ENCODE measurements around the gene SLC6A6. TPM values are rescaled to one million over a fixed set of nuclear protein-coding genes. Genes with fewer than 3 reads are reported as not detected.
A peak's percentile ranks its signal among the peaks of the same experiment; 100 is the strongest.

Gene SLC6A6
- total RNA-seq, 1 experiment from 2014 or later: 72.6 TPM

- H2BK12ac ChIP-seq (ENCODE audit: insufficient read length, low read depth, low read length): no peak overlapping the region
- Mint-ChIP-seq H3K4me3 (no peak overlapping the region), H3K27me3 (ENCODE audit: low read depth) (peaks cover 5% of the 10 kb centered on the region), H3K9me3 (no peaks in the 10 kb centered on the region), H3K4me1 (peaks cover 9 to 11% of the 10 kb centered on the region in 2 experiments), H3K36me3 (ENCODE audit: insufficient read depth in 1 of 3, low read depth in 3 of 3) (no peaks in the 10 kb centered on the region), H3K27ac (no peak overlapping the region; a peak in 1 of 7 replicates)
- no peaks in the 10 kb centered on the region; the same call in 1 of the 2 replicates for H3K4me1 ChIP-seq (ENCODE audit: insufficient read depth, low read length)
- no peak overlapping the region for H2BK5ac ChIP-seq (ENCODE audit: insufficient read length, low read length)
- no peak overlapping the region for H2AK5ac ChIP-seq (ENCODE audit: insufficient read length, low read length)
- no peak overlapping the region for H4K91ac ChIP-seq (ENCODE audit: insufficient read length, low read depth, low read length)
- H3K56ac ChIP-seq (ENCODE audit: insufficient read length, low read depth, low read length): no peak overlapping the region
- no peak overlapping the region for H3K18ac ChIP-seq (ENCODE audit: insufficient read length, low read depth, low read length)
- no peaks in the 10 kb centered on the region for H3K27me3 ChIP-seq (ENCODE audit: insufficient read depth, low read length)
- no peaks in the 10 kb centered on the region for H3K79me1 ChIP-seq (ENCODE audit: insufficient read depth, low read depth, low read length, poor library complexity, severe bottlenecking)
- TF ChIP-seq, protein P1, sequence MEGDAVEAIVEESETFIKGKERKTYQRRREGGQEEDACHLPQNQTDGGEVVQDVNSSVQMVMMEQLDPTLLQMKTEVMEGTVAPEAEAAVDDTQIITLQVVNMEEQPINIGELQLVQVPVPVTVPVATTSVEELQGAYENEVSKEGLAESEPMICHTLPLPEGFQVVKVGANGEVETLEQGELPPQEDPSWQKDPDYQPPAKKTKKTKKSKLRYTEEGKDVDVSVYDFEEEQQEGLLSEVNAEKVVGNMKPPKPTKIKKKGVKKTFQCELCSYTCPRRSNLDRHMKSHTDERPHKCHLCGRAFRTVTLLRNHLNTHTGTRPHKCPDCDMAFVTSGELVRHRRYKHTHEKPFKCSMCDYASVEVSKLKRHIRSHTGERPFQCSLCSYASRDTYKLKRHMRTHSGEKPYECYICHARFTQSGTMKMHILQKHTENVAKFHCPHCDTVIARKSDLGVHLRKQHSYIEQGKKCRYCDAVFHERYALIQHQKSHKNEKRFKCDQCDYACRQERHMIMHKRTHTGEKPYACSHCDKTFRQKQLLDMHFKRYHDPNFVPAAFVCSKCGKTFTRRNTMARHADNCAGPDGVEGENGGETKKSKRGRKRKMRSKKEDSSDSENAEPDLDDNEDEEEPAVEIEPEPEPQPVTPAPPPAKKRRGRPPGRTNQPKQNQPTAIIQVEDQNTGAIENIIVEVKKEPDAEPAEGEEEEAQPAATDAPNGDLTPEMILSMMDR (conservative IDR thresholded peaks at IDR 0.05): no peak
- H3K27ac ChIP-seq (ENCODE audit: insufficient read length, low read depth, low read length): no peak overlapping the region
- no peak overlapping the region for H2AFZ ChIP-seq (ENCODE audit: low read length)
- no peak overlapping the region for H2BK15ac ChIP-seq (ENCODE audit: low read depth, low read length)
- H2BK120ac ChIP-seq (ENCODE audit: low read depth, low read length, poor library complexity, severe bottlenecking): no peak overlapping the region
- H3K4ac ChIP-seq (ENCODE audit: low read depth, low read length): no peak overlapping the region
- no peaks in the 10 kb centered on the region for H3K79me2 ChIP-seq (ENCODE audit: insufficient read depth, low read length)
- no peak overlapping the region for H4K5ac ChIP-seq (ENCODE audit: insufficient read length, low read depth, low read length)
- H3K23ac ChIP-seq (ENCODE audit: insufficient read length, low read depth, low read length): no peak overlapping the region
- H2BK20ac ChIP-seq (ENCODE audit: low read depth, low read length, poor library complexity, severe bottlenecking): no peak overlapping the region
- no peak overlapping the region for H4K8ac ChIP-seq (replicated peaks; ENCODE audit: insufficient read length, low read depth, low read length)
- no peaks in the 10 kb centered on the region for H4K20me1 ChIP-seq (ENCODE audit: control insufficient read depth, insufficient read depth, insufficient read length)
- H3K23me2 ChIP-seq (ENCODE audit: insufficient read length, low read depth, low read length, poor library complexity, severe bottlenecking): no peaks in the 10 kb centered on the region
- no peak overlapping the region for H3K4me2 ChIP-seq (ENCODE audit: insufficient read depth, insufficient read length, low read length)
- WGBS (ENCODE audit: extremely low coverage, insufficient read length, low lambda C conversion rate): no CpG with 5 or more reads among the region's 19 CpGs
- no peak overlapping the region for H3K14ac ChIP-seq (ENCODE audit: insufficient read depth, low read length)
- H3T11ph ChIP-seq (ENCODE audit: low read length): no peak overlapping the region
- H3K9me3 ChIP-seq (ENCODE audit: control insufficient read depth, low read depth, low read length): no peaks in the 10 kb centered on the region
- peak; percentile 20 for DNase-seq
- no peak overlapping the region for H3K9ac ChIP-seq (ENCODE audit: extremely low read depth, insufficient read length, low read length)
These were observed 110.0 kb downstream of the SLC6A6 start for GRCh38 chr3:14512281-14512941.

All from H9 (cell line).